ENCODE data around the gene TRA2B. TPM values are rescaled to one million over a fixed set of nuclear protein-coding genes. Genes with fewer than 3 reads are reported as not detected.

Gene TRA2B
- total RNA-seq, 1 experiment from 2014 or later: 236 TPM

GRCh38 chr3:185971579-185971978 lies 33.8 kb upstream of the TRA2B start:
- CTCF ChIA-PET: interaction anchor here (1.0 kb wide), 1 partner anchor 311 kb away, joined by 3 read pairs; no protein-coding TSS in a partner anchor
- peaks cover 2% of the 10 kb centered on the region for H3K27me3 Mint-ChIP-seq (ENCODE audit: low read depth)
- DNase-seq (ENCODE audit: low spot score): no peak
- H3K4me1 Mint-ChIP-seq: no peaks in the 10 kb centered on the region
- H3K27ac Mint-ChIP-seq: no peak overlapping the region
- ATAC-seq: no peak
- POLR2A ChIA-PET: no interaction called here
- H3K9me3 Mint-ChIP-seq: peaks cover 3% of the 10 kb centered on the region; the same call in 1 of the 2 replicates
- H3K36me3 Mint-ChIP-seq: no peaks in the 10 kb centered on the region
- no peak for TF ChIP-seq KAT7 (CRISPR knock-in tag; IDR thresholded peaks at IDR 0.05; ENCODE audit: borderline replicate concordance)
- TF ChIP-seq NR2C2 (CRISPR knock-in tag; IDR thresholded peaks at IDR 0.05): no peak
- TF ChIP-seq PRRX2 (CRISPR knock-in tag; IDR thresholded peaks at IDR 0.05): no peak
- TF ChIP-seq, protein P1, sequence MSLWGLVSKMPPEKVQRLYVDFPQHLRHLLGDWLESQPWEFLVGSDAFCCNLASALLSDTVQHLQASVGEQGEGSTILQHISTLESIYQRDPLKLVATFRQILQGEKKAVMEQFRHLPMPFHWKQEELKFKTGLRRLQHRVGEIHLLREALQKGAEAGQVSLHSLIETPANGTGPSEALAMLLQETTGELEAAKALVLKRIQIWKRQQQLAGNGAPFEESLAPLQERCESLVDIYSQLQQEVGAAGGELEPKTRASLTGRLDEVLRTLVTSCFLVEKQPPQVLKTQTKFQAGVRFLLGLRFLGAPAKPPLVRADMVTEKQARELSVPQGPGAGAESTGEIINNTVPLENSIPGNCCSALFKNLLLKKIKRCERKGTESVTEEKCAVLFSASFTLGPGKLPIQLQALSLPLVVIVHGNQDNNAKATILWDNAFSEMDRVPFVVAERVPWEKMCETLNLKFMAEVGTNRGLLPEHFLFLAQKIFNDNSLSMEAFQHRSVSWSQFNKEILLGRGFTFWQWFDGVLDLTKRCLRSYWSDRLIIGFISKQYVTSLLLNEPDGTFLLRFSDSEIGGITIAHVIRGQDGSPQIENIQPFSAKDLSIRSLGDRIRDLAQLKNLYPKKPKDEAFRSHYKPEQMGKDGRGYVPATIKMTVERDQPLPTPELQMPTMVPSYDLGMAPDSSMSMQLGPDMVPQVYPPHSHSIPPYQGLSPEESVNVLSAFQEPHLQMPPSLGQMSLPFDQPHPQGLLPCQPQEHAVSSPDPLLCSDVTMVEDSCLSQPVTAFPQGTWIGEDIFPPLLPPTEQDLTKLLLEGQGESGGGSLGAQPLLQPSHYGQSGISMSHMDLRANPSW (CRISPR knock-in tag; conservative IDR thresholded peaks at IDR 0.05; ENCODE audit: low read depth): no peak
- no peak for TF ChIP-seq NFYB (CRISPR knock-in tag; conservative IDR thresholded peaks at IDR 0.05; ENCODE audit: low read depth)
- no peak for TF ChIP-seq ATF3 (CRISPR knock-in tag; conservative IDR thresholded peaks at IDR 0.05)
- TF ChIP-seq, protein P2, sequence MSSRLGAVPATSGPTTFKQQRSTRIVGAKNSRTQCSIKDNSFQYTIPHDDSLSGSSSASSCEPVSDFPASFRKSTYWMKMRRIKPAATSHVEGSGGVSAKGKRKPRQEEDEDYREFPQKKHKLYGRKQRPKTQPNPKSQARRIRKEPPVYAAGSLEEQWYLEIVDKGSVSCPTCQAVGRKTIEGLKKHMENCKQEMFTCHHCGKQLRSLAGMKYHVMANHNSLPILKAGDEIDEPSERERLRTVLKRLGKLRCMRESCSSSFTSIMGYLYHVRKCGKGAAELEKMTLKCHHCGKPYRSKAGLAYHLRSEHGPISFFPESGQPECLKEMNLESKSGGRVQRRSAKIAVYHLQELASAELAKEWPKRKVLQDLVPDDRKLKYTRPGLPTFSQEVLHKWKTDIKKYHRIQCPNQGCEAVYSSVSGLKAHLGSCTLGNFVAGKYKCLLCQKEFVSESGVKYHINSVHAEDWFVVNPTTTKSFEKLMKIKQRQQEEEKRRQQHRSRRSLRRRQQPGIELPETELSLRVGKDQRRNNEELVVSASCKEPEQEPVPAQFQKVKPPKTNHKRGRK (CRISPR knock-in tag; IDR thresholded peaks at IDR 0.05; ENCODE audit: borderline replicate concordance): no peak
- no peak for TF ChIP-seq ETV6 (CRISPR knock-in tag; IDR thresholded peaks at IDR 0.05)
- TF ChIP-seq NR1H2 (CRISPR knock-in tag; IDR thresholded peaks at IDR 0.05): no peak
- no peak for TF ChIP-seq CBFB (CRISPR knock-in tag; IDR thresholded peaks at IDR 0.05; ENCODE audit: low read depth)
- no peak for TF ChIP-seq ZNF138 (CRISPR knock-in tag; conservative IDR thresholded peaks at IDR 0.05)
- TF ChIP-seq EMX1 (CRISPR knock-in tag; IDR thresholded peaks at IDR 0.05): no peak
- TF ChIP-seq, protein P3, sequence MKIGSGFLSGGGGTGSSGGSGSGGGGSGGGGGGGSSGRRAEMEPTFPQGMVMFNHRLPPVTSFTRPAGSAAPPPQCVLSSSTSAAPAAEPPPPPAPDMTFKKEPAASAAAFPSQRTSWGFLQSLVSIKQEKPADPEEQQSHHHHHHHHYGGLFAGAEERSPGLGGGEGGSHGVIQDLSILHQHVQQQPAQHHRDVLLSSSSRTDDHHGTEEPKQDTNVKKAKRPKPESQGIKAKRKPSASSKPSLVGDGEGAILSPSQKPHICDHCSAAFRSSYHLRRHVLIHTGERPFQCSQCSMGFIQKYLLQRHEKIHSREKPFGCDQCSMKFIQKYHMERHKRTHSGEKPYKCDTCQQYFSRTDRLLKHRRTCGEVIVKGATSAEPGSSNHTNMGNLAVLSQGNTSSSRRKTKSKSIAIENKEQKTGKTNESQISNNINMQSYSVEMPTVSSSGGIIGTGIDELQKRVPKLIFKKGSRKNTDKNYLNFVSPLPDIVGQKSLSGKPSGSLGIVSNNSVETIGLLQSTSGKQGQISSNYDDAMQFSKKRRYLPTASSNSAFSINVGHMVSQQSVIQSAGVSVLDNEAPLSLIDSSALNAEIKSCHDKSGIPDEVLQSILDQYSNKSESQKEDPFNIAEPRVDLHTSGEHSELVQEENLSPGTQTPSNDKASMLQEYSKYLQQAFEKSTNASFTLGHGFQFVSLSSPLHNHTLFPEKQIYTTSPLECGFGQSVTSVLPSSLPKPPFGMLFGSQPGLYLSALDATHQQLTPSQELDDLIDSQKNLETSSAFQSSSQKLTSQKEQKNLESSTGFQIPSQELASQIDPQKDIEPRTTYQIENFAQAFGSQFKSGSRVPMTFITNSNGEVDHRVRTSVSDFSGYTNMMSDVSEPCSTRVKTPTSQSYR (CRISPR knock-in tag; IDR thresholded peaks at IDR 0.05): no peak
- H3K4me3 Mint-ChIP-seq: no peak overlapping the region

DNA sequence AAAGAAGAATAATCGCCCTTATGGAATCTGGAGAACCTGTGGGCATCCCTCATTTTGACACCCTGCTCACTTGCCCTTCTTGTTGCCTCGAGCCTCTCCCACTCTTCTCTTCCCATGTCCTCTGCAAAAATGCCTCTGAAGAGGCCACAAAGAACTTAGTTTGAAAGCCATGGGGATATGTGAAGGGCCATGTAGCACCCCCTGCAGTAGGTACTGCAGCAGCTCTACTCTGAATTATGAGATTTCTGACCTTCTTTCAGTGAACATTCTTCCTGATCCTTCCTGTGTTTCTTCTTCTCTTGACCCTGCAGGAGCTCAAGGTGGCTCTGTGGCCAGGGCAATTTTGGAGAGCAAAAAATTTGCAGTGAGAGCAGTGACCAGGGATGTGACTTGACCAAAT lies 30.4 kb upstream of the TRA2B start:
- POLR2A ChIA-PET: no interaction called here
- CTCF ChIA-PET: interaction anchor here (1.0 to 5.3 kb wide), 6 partner anchors 9 to 309 kb away, joined by 3 to 45 read pairs (median 6); no protein-coding TSS in a partner anchor
- no peak for ATAC-seq

More for the DNA sequence above, 30.4 kb upstream of the TRA2B start:
- no peak overlapping the region for H3K27ac Mint-ChIP-seq
- TF ChIP-seq FOXP1 (CRISPR knock-in tag; IDR thresholded peaks at IDR 0.05; ENCODE audit: borderline replicate concordance) (no peak), EMX1 (CRISPR knock-in tag; IDR thresholded peaks at IDR 0.05) (no peak), SMAD4 (CRISPR knock-in tag; IDR thresholded peaks at IDR 0.05) (no peak), JUN (CRISPR knock-in tag; IDR thresholded peaks at IDR 0.05) (no peak), SP1 (CRISPR knock-in tag; conservative IDR thresholded peaks at IDR 0.05) (no peak), MLX (CRISPR knock-in tag; IDR thresholded peaks at IDR 0.05) (no peak)
- peaks cover 19% of the 10 kb centered on the region for H3K9me3 Mint-ChIP-seq
- H3K27me3 Mint-ChIP-seq (ENCODE audit: low read depth): peaks cover 5% of the 10 kb centered on the region
- H3K36me3 Mint-ChIP-seq: peaks cover 2% of the 10 kb centered on the region; the same call in 1 of the 2 replicates
- no peak overlapping the region for H3K4me3 Mint-ChIP-seq
- no peak for DNase-seq (ENCODE audit: low spot score)
- no peaks in the 10 kb centered on the region for H3K4me1 Mint-ChIP-seq
